ENCODE results near the gene IL34. TPM values are rescaled to one million over a fixed set of nuclear protein-coding genes. Genes with fewer than 3 reads are reported as not detected.

IL34 gene
- polyA plus RNA-seq, 1 of the 3 experiments (the other 2 are of a cell fraction), result 0.18 TPM

GRCh38 chr16:70608521-70608920 lies 37.8 kb upstream of the IL34 start:
- no peaks in the 10 kb centered on the region for H3K36me3 ChIP-seq (replicated peaks in 1 of 2; ENCODE audit: control insufficient read depth in 1 of 2, insufficient read depth in 2 of 2, low read length in 1 of 2)
- CTCF ChIA-PET, result no interaction called here
- 92% methylated on average over 5 of the region's 7 CpGs for WGBS (ENCODE audit: low lambda C conversion rate)
- TF ChIP-seq CHD2 (IDR thresholded peaks at IDR 0.05; ENCODE audit: low read length, partially characterized antibody) (no peak), MXI1 (IDR thresholded peaks at IDR 0.05; ENCODE audit: low read depth, low read length) (no peak), NRF1 (IDR thresholded peaks at IDR 0.05; ENCODE audit: low read depth, low read length) (no peak), RXRA (IDR thresholded peaks at IDR 0.05; ENCODE audit: borderline replicate concordance, low read depth) (no peak), REST (IDR thresholded peaks at IDR 0.05; ENCODE audit: low read depth, low read length) (no peak), FOXJ3 (CRISPR knock-in tag; IDR thresholded peaks at IDR 0.05) (no peak), TEAD4 (IDR thresholded peaks at IDR 0.05; ENCODE audit: borderline replicate concordance, insufficient read depth) (no peak), RFX5 (IDR thresholded peaks at IDR 0.05; ENCODE audit: low read length) (no peak), EZH2phosphoT487 (IDR thresholded peaks at IDR 0.05; ENCODE audit: borderline replicate concordance, low read depth) (no peak), GATA2 (CRISPR knock-in tag; IDR thresholded peaks at IDR 0.05) (no peak)
- TF ChIP-seq, protein P1, sequence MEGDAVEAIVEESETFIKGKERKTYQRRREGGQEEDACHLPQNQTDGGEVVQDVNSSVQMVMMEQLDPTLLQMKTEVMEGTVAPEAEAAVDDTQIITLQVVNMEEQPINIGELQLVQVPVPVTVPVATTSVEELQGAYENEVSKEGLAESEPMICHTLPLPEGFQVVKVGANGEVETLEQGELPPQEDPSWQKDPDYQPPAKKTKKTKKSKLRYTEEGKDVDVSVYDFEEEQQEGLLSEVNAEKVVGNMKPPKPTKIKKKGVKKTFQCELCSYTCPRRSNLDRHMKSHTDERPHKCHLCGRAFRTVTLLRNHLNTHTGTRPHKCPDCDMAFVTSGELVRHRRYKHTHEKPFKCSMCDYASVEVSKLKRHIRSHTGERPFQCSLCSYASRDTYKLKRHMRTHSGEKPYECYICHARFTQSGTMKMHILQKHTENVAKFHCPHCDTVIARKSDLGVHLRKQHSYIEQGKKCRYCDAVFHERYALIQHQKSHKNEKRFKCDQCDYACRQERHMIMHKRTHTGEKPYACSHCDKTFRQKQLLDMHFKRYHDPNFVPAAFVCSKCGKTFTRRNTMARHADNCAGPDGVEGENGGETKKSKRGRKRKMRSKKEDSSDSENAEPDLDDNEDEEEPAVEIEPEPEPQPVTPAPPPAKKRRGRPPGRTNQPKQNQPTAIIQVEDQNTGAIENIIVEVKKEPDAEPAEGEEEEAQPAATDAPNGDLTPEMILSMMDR (IDR thresholded peaks at IDR 0.05), result no peak
- TF ChIP-seq, protein P2, sequence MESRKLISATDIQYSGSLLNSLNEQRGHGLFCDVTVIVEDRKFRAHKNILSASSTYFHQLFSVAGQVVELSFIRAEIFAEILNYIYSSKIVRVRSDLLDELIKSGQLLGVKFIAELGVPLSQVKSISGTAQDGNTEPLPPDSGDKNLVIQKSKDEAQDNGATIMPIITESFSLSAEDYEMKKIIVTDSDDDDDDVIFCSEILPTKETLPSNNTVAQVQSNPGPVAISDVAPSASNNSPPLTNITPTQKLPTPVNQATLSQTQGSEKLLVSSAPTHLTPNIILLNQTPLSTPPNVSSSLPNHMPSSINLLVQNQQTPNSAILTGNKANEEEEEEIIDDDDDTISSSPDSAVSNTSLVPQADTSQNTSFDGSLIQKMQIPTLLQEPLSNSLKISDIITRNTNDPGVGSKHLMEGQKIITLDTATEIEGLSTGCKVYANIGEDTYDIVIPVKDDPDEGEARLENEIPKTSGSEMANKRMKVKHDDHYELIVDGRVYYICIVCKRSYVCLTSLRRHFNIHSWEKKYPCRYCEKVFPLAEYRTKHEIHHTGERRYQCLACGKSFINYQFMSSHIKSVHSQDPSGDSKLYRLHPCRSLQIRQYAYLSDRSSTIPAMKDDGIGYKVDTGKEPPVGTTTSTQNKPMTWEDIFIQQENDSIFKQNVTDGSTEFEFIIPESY (IDR thresholded peaks at IDR 0.05; ENCODE audit: borderline replicate concordance, low read depth), result no peak
- TF ChIP-seq, protein P3, sequence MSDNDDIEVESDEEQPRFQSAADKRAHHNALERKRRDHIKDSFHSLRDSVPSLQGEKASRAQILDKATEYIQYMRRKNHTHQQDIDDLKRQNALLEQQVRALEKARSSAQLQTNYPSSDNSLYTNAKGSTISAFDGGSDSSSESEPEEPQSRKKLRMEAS (IDR thresholded peaks at IDR 0.05; ENCODE audit: low read depth), result no peak
- no peaks in the 10 kb centered on the region for H3K79me2 ChIP-seq (ENCODE audit: insufficient read depth)
- POLR2A ChIA-PET, result no interaction called here
- no peaks in the 10 kb centered on the region for H3K9me3 ChIP-seq
- DNase-seq, result no peak
- H3K27me3 ChIP-seq (ENCODE audit: insufficient read depth), result no peaks in the 10 kb centered on the region
- H3K4me1 ChIP-seq (ENCODE audit: control insufficient read depth in 1 of 2, insufficient read depth in 2 of 2, low read depth in 1 of 2, low read length in 1 of 2), result no peaks in the 10 kb centered on the region; a peak in 1 of 4 replicates
- no peaks in the 10 kb centered on the region for H3F3A ChIP-seq (replicated peaks; ENCODE audit: insufficient read depth)
- no peak overlapping the region for H3K27ac ChIP-seq (ENCODE audit: low read depth in 2 of 2, low read length in 1 of 2)
- H3K9me2 ChIP-seq, result no peaks in the 10 kb centered on the region
- H4K20me1 ChIP-seq (ENCODE audit: insufficient read depth), result no peaks in the 10 kb centered on the region
- H3K4me2 ChIP-seq, result no peak overlapping the region
- no peak overlapping the region for H3K9ac ChIP-seq
- no peak overlapping the region for H2AFZ ChIP-seq (ENCODE audit: low read depth)
- H3K4me3 ChIP-seq (ENCODE audit: low read depth in 2 of 2, low read length in 1 of 2), result no peak overlapping the region

Data from SK-N-SH (cell line).